HepG2 (cell line): ENCODE results near the gene DUSP7. TPM values are rescaled to one million over a fixed set of nuclear protein-coding genes. Genes with fewer than 3 reads are reported as not detected.

Experiments used
- ATF7 ChIP-seq, 2 experiments: fragments of 450-650 bp in 1 of 2; sonication (generic) in 1 of 2; formaldehyde crosslinking in 1 of 2; IDR thresholded peaks; 2 replicates each; pipeline versions ENCODE4 v1.4.0 to v1.6.1; 2016 to 2020; ENCODE audit warnings: antibody characterized with exemption in 1 of 2, mild to moderate bottlenecking in 1 of 2, missing genetic modification reagents in 1 of 2
- CHD4 ChIP-seq: fragments of 200-600 bp; sonication (generic); IDR thresholded peaks from 2 replicates; pipeline ENCODE4 v1.7.0; 2017; ENCODE audit warnings: mild to moderate bottlenecking, low read length, borderline replicate concordance
- HDAC1 ChIP-seq: sonication (generic); formaldehyde crosslinking; IDR thresholded peaks from 2 replicates; pipeline ENCODE4 v1.5.1; 2020; ENCODE audit warnings: mild to moderate bottlenecking, missing genetic modification reagents
- KDM3A ChIP-seq: IDR thresholded peaks from 2 replicates; pipeline ENCODE4 v1.6.1; 2018; ENCODE audit warnings: low read depth, missing compliant biosample characterization
- MTA1 ChIP-seq: sonication (generic); formaldehyde crosslinking; IDR thresholded peaks from 2 replicates; pipeline ENCODE4 v1.4.0; 2020; ENCODE audit warnings: missing genetic modification reagents, mild to moderate bottlenecking, borderline replicate concordance
- NBN ChIP-seq: fragments of 450-650 bp; conservative IDR thresholded peaks from 2 replicates; pipeline ENCODE4 v1.6.1; 2017
- NR2F6 ChIP-seq, 2 experiments: IDR thresholded peaks; 2 replicates each; pipeline ENCODE4 v1.6.1; 2016; ENCODE audit warnings: antibody characterized with exemption in 1 of 2, mild to moderate bottlenecking in 1 of 2
- PHF20 ChIP-seq: sonication (generic); formaldehyde crosslinking; IDR thresholded peaks from 2 replicates; pipeline ENCODE4 v1.5.0; 2020; ENCODE audit warnings: mild to moderate bottlenecking, missing genetic modification reagents
- PHF21A ChIP-seq: sonication (generic); formaldehyde crosslinking; IDR thresholded peaks from 2 replicates; pipeline ENCODE4 v1.5.0; 2020; ENCODE audit warnings: mild to moderate bottlenecking, missing genetic modification reagents
- RNF2 ChIP-seq: fragments of 450-650 bp; conservative IDR thresholded peaks from 2 replicates; pipeline ENCODE4 v1.6.1; 2016; ENCODE audit warnings: low read depth
- THAP7 ChIP-seq: sonication (generic); formaldehyde crosslinking; IDR thresholded peaks from 2 replicates; pipeline ENCODE4 v1.8.1; 2023; ENCODE audit warnings: mild to moderate bottlenecking, missing genetic modification reagents
- ZBTB21 ChIP-seq: sonication (generic); formaldehyde crosslinking; IDR thresholded peaks from 2 replicates; pipeline ENCODE4 v1.4.0; 2020; ENCODE audit warnings: missing genetic modification reagents
- ZBTB25 ChIP-seq: IDR thresholded peaks from 2 replicates; pipeline ENCODE4 v1.6.1; 2018; ENCODE audit warnings: missing genetic modification reagents
- ZNF18 ChIP-seq: sonication (generic); formaldehyde crosslinking; IDR thresholded peaks from 2 replicates; pipeline ENCODE4 v1.8.0; 2022; ENCODE audit warnings: mild to moderate bottlenecking, missing genetic modification reagents; ENCODE audit not compliant: insufficient replicate concordance
- ZNF34 ChIP-seq: sonication (generic); formaldehyde crosslinking; IDR thresholded peaks from 2 replicates; pipeline ENCODE4 v1.4.0; 2020; ENCODE audit warnings: mild to moderate bottlenecking, missing genetic modification reagents, borderline replicate concordance
- ZNF468 ChIP-seq: sonication (generic); formaldehyde crosslinking; IDR thresholded peaks from 2 replicates; pipeline ENCODE4 v1.8.0; 2022; ENCODE audit warnings: mild to moderate bottlenecking, moderate library complexity, missing genetic modification reagents
- ZNF607 ChIP-seq: sonication (generic); formaldehyde crosslinking; IDR thresholded peaks from 2 replicates; pipeline ENCODE4 v1.5.1; 2020; ENCODE audit warnings: missing genetic modification reagents, mild to moderate bottlenecking, borderline replicate concordance
- ZNF687 ChIP-seq: sonication (generic); formaldehyde crosslinking; IDR thresholded peaks from 2 replicates; pipeline ENCODE4 v1.5.1; 2020; ENCODE audit warnings: mild to moderate bottlenecking, missing genetic modification reagents, moderate library complexity
- ZNF713 ChIP-seq: sonication (generic); formaldehyde crosslinking; IDR thresholded peaks from 2 replicates; pipeline ENCODE4 v1.4.0; 2020; ENCODE audit warnings: mild to moderate bottlenecking, missing genetic modification reagents
- ZNF737 ChIP-seq: sonication (generic); formaldehyde crosslinking; IDR thresholded peaks from 2 replicates; pipeline ENCODE4 v1.5.0; 2020; ENCODE audit warnings: missing genetic modification reagents, mild to moderate bottlenecking, borderline replicate concordance
- ZSCAN21 ChIP-seq: sonication (generic); formaldehyde crosslinking; IDR thresholded peaks from 2 replicates; pipeline ENCODE4 v1.8.0; 2022; ENCODE audit warnings: mild to moderate bottlenecking, missing genetic modification reagents, moderate library complexity, borderline replicate concordance
- ZSCAN5A ChIP-seq: sonication (generic); formaldehyde crosslinking; IDR thresholded peaks from 2 replicates; pipeline ENCODE4 v1.8.0; 2022; ENCODE audit warnings: mild to moderate bottlenecking, missing genetic modification reagents, borderline replicate concordance
- polyA plus RNA-seq, 8 experiments: library from polyadenylated mRNA; depleted of rRNA in 3 of 8; stranded (reverse) in 7 of 8; unstranded in 1 of 8; fragments of >200 nt; fragmentation: Illumina TruSeq in 4 of 8; extraction: Trizol in 4 of 8; gene quantifications; 2 replicates each; pipeline versions ENCODE4 v1.2.1 to v1.2.3, GENCODE V29; 2011 to 2016; ENCODE audit warnings: low read depth in 4 of 8, missing spikeins in 1 of 8, mixed read lengths in 1 of 8; ENCODE audit not compliant: insufficient read depth in 1 of 8
- total RNA-seq, 5 experiments: library from RNA; depleted of rRNA; stranded (reverse); fragments of >200 nt; fragmentation: Illumina TruSeq; extraction: Trizol; gene quantifications; 2 replicates each; pipeline ENCODE4 v1.2.3, GENCODE V29; 2016; ENCODE audit warnings: low read depth in 1 of 5

The DUSP7 gene
- total and polyA plus RNA-seq, 2 of the 13 experiments (the other 11 are each of a cell fraction or from before 2014, with no cell fraction given) = 6.6 to 8.8 TPM

- TF ChIP-seq THAP7 (CRISPR knock-in tag) = no peak
- no peak for TF ChIP-seq NR2F6 (IDR thresholded peaks at IDR 0.05)
- peak; percentile 56; the same call in 1 of the 2 replicates for TF ChIP-seq NR2F6 (CRISPR knock-in tag; IDR thresholded peaks at IDR 0.05)
- TF ChIP-seq ZBTB25 (CRISPR knock-in tag) = no peak
- no peak for TF ChIP-seq ZNF18 (CRISPR knock-in tag)
- no peak for TF ChIP-seq PHF20 (CRISPR knock-in tag)
- no peak for TF ChIP-seq KDM3A (CRISPR knock-in tag)
- TF ChIP-seq HDAC1 (CRISPR knock-in tag) = no peak
- TF ChIP-seq RNF2 = no peak
- no peak for TF ChIP-seq CHD4
- no peak for TF ChIP-seq ZNF713 (CRISPR knock-in tag)
- peak; percentile 56 for TF ChIP-seq ZNF687 (CRISPR knock-in tag)
- no peak for TF ChIP-seq ZSCAN5A (CRISPR knock-in tag)
- no peak for TF ChIP-seq ZNF468
- no peak for TF ChIP-seq PHF21A (CRISPR knock-in tag)
- no peak for TF ChIP-seq NBN
- TF ChIP-seq ZSCAN21 = no peak
- TF ChIP-seq MTA1 (CRISPR knock-in tag) = no peak
- no peak for TF ChIP-seq ZBTB21 (CRISPR knock-in tag)
- no peak for TF ChIP-seq ZNF737 (CRISPR knock-in tag)
- no peak for TF ChIP-seq ZNF607
- TF ChIP-seq ZNF34 (CRISPR knock-in tag) = no peak
- no peak for TF ChIP-seq ATF7 (IDR thresholded peaks at IDR 0.05)
- no peak for TF ChIP-seq ATF7 (CRISPR knock-in tag; IDR thresholded peaks at IDR 0.05)
Measured at GRCh38 chr3:52029535-52029934, 26.8 kb downstream of the DUSP7 start (continued).
